COLO668 (cell line): Measurements from ENCODE around the gene SYT14.
"Not testable (repeated sequence)": the region's sequence is repeated elsewhere in the genome, so short reads cannot be mapped to it uniquely, and the experiment has no call there.

Experiments used
- DNase-seq: peaks from one replicate; lab custom pipeline; 2025; ENCODE audit not compliant: unreplicated experiment; lab: John Stamatoyannopoulos, UW

The SYT14 gene

DNA sequence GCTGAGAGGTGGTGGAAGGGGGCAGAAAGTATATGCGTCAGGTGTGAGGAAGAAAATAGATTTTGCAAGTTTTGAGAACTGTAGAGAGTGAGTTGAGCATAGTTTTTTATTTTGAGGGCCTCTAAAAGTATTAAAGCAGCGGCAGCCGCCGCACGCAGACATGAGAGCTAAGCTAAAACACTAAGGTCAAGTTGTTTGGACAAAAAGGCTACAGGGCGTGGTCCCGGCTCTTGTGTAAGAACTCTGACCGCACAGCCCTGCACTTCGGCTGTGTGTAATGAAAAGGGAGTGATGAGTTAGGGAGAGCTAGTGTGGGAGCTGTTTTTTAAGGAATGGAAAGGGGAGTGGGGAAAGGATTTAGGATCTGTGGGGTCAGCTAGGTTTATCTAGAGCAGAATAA, 174.9 kb downstream of the SYT14 start:
- DNase-seq = not testable (repeated sequence)

DNA sequence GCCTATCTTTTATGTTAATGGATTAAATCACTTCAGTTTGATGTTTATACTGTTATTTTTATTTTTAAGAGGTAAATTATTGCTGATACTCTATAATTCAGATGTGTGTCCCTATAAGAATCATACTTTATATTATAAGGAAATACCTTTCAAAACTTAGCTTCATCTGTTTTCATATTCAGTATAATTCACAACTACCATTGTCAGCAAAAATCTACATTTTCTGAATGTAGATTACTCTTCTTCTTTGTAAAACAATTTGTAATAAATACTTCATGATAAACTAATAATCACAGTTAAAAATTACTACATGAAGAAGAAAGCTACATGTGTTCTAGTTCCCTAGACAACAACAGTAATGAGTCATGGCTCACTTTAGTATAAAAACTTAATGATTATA, 179.2 kb downstream of the SYT14 start:
- no peak for DNase-seq

DNA sequence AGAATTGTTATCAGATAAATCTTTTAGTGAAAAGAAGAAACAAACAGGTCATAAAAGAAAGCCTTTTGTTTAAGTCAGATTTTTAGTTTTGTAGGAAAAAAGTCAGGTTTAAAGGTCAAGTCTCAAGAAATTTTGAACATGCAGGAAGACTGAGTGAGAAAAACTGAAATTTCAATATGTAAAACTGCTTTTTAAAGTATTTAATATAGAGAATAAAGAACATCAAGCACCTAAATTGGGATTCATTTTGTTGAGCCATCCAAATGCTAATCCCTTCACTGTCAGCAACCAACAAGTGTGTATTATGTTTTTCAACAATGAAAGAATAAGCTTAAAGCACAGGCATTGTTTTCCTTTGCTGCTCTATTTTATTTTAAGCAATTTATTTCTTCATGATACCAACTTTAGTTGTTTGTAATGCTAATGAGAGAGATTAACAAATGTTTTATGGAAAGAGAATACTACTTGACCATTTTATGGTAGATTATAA, 179.7 kb downstream of the SYT14 start:
- no peak for DNase-seq

DNA sequence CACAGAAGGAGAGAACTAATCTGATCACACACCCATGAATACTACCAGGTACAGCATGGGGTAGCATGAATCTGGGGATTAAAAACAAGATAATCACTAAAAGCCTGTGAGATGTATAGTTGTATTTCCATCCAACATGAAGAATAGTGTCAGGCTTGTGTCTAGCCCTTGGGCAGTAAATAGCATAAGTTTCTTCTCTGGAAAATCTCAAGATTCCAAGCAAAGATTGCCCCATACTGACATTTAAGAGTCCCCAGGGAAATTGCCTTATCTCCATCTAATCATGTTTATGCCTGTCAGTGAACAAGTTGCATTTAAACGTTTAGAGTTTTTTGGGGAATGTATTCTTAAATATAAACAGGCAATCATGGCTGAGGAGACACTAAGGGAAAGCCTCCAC, 185.4 kb downstream of the SYT14 start:
- no peak for DNase-seq

DNA sequence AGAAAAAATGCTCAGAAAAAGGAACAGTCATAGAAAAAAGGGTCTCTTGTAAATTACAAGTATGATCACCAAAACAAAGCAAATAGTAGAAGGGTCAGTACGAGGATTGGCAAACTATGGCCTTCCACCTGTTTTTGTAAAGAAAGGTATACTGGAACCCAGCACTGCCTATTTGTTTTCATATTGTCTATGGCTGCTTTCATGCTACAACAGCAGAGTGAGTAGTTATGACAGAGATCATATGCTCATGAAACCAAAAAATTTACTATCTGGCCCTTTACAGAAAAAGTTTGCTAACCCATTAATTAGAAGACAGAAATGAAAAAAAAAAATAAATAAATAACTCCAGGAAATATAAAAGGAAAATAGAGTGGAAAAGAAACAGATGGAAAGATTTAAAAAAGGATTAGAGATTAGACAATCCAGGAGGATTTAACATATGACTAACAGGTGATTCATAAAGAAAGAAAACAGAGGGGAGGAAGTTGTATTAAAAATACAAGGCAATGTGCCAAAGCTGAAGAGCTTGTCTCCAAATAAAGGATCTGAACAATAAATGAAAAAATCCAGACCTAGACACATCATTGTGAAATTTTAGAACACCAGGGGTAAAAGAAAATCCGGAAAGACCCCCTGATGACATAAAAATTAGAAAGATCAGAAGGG, 186.0 kb downstream of the SYT14 start:
- DNase-seq = no peak

DNA sequence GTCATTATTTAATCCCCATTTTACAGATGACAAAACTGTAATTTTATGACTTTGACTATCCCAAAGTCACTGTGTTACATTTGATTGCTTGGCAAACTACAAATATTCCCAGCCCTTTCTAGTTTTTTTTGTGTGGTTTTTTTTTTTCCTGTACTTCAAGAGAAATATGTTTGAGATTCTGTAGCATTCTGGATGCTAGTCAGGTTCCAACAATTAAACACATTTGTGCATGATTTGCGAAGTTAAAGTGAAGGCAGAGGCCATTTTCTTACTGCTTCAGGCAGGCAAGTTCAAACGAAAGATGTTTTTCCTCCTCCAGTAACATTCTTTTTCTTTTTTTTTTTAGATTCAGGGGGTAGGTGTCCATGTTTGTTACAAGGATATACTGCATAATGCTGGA, 186.7 kb downstream of the SYT14 start:
- DNase-seq = no peak

DNA sequence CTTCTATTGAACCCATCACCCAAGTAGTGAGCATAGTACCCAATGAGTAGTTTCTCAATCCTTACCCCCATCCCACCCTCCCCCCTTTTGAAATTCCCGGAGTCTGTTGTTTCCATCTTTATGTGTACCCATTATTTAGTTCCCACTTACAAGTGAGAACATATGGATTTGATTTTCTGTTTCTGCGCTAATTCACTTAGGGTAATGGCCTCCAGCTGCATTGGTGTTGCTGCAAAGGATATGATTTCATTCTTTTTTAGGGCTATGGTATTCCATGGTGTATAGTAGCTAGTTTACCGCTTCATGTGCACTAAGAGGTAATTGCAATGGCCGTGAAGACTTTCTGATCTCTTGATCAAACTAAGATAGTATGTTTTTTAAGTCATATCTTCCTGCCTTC, 187.1 kb downstream of the SYT14 start:
- DNase-seq = no peak

DNA sequence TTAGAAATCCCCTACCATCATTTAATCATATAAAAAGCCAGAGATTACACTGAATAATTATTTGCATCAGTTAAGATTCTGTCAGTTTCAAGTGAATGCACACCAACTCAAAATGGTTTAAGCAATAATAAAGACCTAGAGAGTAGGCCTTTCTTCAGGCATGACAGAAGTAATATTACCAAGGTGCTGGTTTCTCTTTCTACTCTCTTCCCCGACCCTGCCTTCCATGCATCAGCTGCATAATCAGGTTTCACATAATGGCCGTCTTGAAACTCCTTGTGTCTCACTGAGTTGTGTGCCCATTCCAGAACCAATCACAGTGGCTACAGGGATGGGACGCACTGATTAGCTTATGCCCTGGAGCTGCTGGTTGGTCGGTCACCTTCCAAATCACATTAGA, 191.1 kb downstream of the SYT14 start:
- no peak for DNase-seq

DNA sequence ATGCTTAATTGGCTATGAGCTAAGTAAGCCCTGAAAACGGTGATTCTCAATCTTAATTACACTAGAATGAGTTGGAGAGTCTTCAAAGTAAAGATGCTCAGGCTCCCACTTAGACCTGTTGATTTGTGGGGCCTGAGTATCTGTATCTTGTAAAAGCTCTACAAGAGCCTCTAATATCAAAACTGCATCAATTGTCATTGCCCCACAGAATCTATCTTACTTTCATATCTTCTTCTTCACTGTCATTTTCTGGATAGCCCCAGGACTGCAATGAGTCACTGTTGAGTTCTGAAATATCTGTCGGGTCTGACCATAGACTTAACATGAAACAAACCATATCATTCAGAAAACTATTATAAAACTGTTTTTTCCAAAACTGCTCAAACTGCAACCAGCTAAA, 191.7 kb downstream of the SYT14 start:
- DNase-seq = no peak

DNA sequence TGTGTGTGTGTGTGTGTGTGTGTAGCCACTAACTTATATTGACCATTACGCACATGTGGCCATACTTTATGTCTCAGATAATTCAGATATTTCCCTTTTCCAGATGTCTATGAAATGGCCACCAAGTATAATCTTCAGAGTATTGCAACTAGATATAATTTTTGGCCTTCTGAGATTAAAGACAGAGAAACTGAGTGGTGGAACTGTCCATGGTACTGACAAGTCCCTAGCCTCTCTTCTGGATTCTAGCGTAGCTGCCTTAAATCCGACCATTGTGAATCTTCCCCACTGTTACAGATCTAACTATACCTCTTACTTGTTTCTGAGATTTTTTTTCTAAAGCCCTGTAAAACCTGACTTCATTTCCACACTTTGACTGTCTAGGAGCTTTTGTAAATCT, 194.6 kb downstream of the SYT14 start:
- no peak for DNase-seq

DNA sequence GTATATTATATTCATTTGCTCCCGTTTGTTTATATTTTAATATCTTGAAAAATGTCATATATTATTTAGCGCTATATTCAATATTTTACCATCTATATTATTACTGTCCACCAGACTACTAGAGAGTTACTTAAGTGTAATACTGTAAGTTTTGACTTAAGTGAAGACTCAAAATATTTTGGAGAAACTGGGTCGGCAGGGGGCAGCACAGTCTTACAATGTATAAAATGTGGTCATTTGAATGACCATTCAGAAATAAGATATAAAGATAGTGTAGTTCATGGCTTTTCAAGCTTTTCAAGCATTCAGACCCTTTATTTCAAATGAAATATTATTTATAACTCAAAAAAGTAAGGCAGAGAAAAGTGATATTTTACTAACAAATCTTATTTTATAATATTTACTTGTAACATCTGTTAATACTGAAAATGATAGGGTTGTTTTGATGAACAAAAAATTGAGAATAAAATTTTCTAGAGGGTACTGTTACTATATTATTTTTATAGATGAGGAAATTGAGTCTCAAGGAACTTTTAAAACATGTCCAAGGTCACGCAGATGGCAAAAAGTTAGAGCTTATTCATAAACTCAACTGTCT, 205.5 kb downstream of the SYT14 start:
- peak; percentile 80 for DNase-seq

DNA sequence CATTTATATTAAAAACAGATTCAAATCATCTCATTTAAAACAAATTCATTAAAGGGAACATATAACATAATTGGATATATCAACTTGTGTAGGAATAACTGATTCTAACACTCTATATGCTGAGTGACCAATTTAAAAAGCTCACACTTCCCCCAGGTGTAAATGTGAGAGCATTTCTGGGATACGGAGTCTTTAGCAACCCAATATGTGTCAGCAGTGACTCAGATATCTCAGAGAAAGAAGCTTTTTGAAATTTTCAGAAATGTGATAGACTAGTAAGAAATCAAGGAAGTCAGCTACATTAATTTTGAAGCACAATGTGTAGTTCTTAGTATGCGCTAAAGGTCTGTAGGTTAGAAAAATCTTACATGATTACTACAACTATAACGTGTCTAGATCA, 206.7 kb downstream of the SYT14 start:
- no peak for DNase-seq

DNA sequence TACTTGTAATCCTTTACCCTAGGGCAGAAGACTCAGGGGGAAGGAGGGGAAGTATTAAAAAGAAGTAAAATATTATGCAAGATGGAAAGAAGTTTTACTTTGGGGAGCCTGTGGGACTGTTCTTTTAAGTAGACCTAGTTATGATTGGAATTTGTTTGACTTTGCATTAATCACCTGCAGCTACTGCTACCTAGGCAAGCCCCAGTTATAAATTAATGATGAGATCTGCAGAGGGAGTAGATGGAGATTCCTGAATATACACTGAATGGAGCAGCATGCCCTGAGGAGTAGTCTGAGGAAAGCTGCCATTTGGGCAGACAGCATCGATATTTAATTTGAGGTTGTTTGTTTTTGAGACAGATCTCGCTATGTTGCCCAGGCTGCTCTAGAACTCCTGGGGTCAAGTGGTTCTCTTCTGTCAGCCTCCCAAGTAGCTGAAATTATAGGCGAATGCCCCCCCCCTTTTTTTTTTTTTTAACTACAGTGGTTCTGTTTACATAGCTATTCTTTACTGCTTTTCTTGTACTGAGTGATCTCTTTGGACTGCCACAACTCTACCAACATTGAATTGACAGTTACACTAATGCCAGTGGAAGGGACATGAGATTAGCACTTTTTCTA, 213.1 kb downstream of the SYT14 start:
- DNase-seq = no peak

DNA sequence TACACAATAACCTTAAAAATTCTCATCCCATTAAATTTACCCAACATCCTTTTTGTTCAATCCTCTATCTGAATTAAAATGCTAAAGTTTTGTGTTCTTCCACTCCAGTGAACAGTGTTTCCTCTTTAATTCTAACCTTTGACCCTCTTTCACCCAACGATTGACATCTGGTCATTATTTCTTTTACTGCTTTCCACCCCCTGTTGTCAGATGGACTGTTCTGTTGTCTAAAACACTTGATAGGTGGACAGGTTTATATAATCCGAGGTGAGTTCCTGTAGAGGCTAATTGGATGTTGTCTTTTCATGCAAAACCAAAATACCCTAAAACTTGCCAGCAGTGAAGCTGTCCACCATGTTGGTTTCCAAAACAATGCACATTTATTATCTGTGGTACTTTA, 221.2 kb downstream of the SYT14 start:
- DNase-seq = no peak

DNA sequence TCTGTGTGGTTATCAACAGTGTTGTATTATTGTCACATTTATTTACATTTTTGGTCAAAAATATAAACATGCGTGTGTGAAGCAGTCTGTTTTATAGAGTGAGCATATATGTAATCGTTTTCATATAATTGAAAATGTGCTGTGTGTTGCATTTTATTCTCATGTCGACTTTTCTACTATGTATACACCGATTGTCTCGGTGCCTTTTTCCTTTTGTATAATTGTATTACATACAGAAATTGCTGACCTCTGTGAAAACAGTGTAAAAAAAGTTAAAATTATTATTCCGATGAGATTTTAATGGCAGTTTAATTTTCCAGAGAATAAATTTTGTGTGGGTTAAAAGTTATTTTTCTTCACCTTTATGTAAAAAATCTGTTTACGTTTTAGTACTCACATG, 232.2 kb downstream of the SYT14 start:
- DNase-seq = no peak

DNA sequence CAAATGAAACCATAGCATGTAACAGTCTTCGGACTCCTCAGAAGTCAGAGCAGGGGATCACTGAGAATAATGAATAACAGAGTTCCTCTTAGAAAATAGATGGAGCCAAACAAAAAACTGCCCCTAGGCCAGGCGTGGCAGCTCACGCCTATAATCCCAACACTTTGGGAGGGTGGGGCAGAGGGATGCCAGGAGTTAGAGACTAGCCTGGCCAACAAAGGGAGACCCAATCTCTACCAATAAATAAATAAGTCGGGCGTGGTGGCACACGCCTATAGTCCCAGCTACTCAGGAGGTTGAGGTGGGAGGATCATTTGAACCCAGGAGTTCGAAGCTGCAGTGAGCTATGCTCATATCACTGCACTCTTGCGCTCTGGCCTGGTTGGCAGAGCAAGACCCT, 236.1 kb downstream of the SYT14 start:
- DNase-seq = no peak

DNA sequence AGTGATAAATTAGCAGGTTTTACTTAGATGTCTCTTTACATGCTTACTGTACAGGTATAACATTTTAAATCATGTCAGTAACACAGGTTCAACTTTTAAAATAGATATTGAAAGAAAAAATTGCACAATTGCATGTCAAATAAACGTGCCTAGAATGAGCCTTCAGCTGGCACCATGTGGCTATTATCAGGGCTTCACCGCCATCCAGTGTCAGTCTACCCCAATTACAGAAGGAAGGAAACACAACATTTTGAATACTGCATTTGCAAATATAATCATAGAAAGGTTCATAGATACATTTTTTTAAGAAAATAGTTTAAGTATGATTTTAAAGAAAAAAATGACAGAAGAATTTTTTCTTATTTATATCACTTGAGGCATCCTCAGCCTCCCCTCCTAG, 247.0 kb downstream of the SYT14 start:
- DNase-seq = no peak

DNA sequence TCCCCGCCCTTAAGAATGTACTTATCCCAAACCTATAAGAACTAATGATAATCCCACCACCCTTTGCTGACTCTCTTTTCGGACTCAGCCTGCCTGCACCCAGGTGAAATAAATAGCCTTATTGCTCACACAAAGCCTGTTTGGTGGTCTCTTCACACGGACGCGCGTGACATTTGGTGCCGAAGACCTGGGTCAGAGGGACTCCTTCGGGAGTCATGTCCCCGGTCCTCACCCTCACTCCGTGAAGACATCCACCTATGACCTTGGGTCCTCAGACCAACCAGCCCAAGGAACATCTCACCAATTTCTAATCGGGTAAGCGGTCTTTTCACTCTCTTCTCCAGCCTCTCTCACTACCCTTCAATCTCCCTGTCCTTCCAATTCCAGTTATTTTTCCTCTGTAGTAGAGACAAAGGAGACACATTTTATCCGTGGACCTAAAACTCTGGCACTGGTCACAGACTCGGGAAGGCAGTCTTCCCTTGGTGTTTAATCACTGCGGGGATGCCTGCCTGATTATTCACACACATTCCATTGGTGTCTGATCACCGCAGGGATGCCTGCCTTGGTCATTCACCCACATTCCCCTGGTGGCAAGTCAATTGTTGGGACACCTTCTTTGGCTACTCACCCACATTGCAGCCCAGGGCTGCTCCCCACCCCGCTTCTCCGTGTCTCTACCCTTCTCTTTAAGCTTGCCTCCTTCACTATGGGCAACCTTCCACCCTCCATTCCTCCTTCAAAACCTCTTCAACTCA, 250.0 kb downstream of the SYT14 start:
- not testable (repeated sequence) for DNase-seq

DNA sequence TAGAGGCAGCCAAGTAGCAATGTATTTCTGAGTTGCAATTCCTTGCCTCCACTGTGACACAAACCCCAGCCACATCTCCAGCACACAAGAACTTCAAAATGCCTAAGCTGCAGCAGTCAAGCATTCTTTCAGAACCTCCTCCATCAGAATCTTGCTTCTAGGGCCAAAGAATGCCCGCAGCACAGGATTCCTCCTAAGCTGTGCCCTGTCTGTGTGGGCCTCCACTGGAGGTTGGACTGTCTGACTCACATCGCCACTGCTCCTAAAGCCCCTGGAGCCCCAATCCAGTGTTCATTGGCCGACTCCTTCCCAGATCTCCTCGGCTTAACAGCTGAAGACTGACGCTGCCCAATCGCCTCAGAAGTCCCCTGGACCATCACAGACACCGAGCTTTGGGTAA, 251.4 kb downstream of the SYT14 start:
- no peak for DNase-seq

DNA sequence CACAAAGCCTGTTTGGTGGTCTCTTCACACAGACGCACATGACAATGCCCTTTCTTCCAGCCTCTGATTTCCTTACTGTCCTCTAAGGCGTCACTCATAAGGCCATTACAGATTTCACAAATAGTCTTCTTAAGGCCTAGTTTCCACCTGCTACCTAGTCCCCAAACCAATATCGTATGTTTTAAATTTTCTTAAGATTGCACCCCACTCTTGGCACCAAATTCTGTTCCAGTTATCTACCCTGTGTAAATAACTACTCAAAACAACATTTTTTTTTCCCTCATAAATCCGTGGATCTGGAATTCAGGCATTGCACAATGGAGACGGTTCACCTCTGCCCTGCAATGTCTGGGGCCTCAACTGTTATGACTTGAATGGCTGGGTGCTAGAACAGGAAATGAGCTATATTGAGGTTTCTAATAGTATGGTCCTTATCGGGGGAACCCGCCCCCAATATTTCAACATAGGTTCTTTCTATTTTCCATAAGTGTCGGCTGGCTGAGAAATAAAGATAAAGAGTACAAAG, 257.7 kb downstream of the SYT14 start:
- no peak for DNase-seq

DNA sequence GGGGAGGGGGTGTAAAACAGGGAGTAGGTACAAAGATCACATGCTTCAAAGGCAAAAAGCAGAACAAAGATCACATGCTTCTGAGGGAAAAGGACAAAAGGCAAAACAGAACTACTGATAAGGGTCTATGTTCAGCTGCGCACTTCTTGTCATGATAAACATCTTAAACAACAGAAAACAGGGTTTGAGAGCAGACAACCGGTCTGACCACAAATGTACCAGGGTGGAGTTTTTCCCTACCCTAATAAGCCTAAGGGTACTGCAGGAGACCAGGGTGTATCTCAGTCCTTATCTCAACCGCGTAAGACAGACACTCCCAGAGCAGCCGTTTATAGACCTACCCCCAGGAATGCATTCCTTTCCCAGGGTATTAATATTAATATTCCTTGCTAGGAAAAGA, 258.2 kb downstream of the SYT14 start:
- DNase-seq = not testable (repeated sequence)

DNA sequence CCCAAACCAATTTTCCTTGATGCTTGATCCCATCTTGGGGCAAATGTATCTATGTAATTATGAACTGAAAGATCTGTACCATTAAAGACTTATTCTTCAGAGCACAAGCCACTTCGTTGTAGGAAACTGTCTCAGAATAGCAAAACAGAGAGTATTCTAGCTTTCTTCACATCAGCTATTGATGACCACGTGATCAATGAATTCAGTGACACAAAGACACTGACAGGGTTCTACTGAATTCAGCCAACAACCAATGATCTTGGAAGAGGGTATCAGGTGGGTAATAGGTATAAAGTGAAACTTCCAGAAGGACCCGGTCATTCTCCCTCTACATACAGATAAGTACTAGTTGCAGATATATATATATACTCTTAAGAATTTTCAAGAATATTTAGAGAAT, 260.8 kb downstream of the SYT14 start:
- no peak for DNase-seq
